OCI-LY1 (cell line): Measurements from ENCODE around the gene MRPS6.

Experiments
- H2AFZ ChIP-seq: fragments of 200-600 bp; sonication (generic), shearing (Covaris generic); 2 replicates; pipeline ENCODE4 v1.6.0; 2014; ENCODE audit warnings: antibody characterized with exemption, mild to moderate bottlenecking, low read length
- H3F3A ChIP-seq: fragments of 200-600 bp; sonication (generic), shearing (Covaris generic); 2 replicates; pipeline ENCODE4 v1.6.0; 2014; ENCODE audit warnings: mild to moderate bottlenecking, antibody characterized with exemption, low read length, moderate library complexity; ENCODE audit not compliant: insufficient read depth
- H3K27ac ChIP-seq: fragments of 200-600 bp; sonication (generic); 2 replicates; pipeline ENCODE4 v1.5.1; 2014; ENCODE audit warnings: low read length, mixed run types, mild to moderate bottlenecking, low read depth; ENCODE audit not compliant: poor library complexity, severe bottlenecking
- H3K27me3 ChIP-seq: fragments of 200-600 bp; sonication (generic); 2 replicates; pipeline ENCODE4 v1.6.0; 2014; ENCODE audit warnings: antibody characterized with exemption, mild to moderate bottlenecking, low read length, moderate library complexity; ENCODE audit not compliant: insufficient read depth
- H3K36me3 ChIP-seq: fragments of 200-600 bp; sonication (generic); 2 replicates; pipeline ENCODE4 v1.6.1; 2014; ENCODE audit warnings: mild to moderate bottlenecking, antibody characterized with exemption, low read length, moderate library complexity, mixed read lengths; ENCODE audit not compliant: insufficient read depth
- H3K4me1 ChIP-seq: fragments of 200-600 bp; sonication (generic); 2 replicates; pipeline ENCODE4 v1.5.1; 2014; ENCODE audit warnings: mild to moderate bottlenecking, low read length, moderate library complexity; ENCODE audit not compliant: insufficient read depth, severe bottlenecking
- H3K4me2 ChIP-seq: fragments of 200-600 bp; sonication (generic), shearing (Covaris generic); 2 replicates; pipeline ENCODE4 v1.6.1; 2014; ENCODE audit warnings: low read length
- H3K4me3 ChIP-seq: fragments of 200-600 bp; sonication (generic); 2 replicates; pipeline ENCODE4 v1.5.1; 2014; ENCODE audit warnings: low read length, low read depth, mild to moderate bottlenecking, mixed read lengths; ENCODE audit not compliant: poor library complexity, severe bottlenecking
- H3K79me2 ChIP-seq: fragments of 200-600 bp; shearing (Covaris generic); 2 replicates; pipeline ENCODE4 v1.6.1; 2016; ENCODE audit warnings: mixed run types, low read length, mixed read lengths; ENCODE audit not compliant: insufficient read depth
- H3K9ac ChIP-seq: fragments of 200-600 bp; sonication (generic), shearing (Covaris generic); 2 replicates; pipeline ENCODE4 v1.6.1; 2014; ENCODE audit warnings: mild to moderate bottlenecking, low read length, mixed read lengths
- H3K9me2 ChIP-seq: fragments of 200-600 bp; sonication (generic), shearing (Covaris generic); 2 replicates; pipeline ENCODE4 v1.6.1; 2014; ENCODE audit warnings: low read depth, mild to moderate bottlenecking, low read length, mixed read lengths
- H3K9me3 ChIP-seq: fragments of 200-600 bp; shearing (Covaris generic); 2 replicates; pipeline ENCODE4 v1.6.1; 2014; ENCODE audit warnings: low read length, mixed read lengths
- H4K20me1 ChIP-seq: fragments of 200-600 bp; sonication (generic), shearing (Covaris generic); 2 replicates; pipeline ENCODE4 v1.6.0; 2016; ENCODE audit warnings: mild to moderate bottlenecking, low read length; ENCODE audit not compliant: insufficient read depth
- EZH2 ChIP-seq: fragments of 200-600 bp; sonication (generic), shearing (Covaris generic); IDR thresholded peaks from 2 replicates; pipeline ENCODE4 v1.8.0; 2017; ENCODE audit warnings: borderline replicate concordance, mixed run types, mild to moderate bottlenecking, antibody characterized with exemption, low read length, moderate library complexity, mixed read lengths
- TF ChIP-seq, protein P1 (sequence below): fragments of 200-600 bp; sonication (generic), shearing (Covaris generic); IDR thresholded peaks from 2 replicates; pipeline ENCODE4 v1.5.1; 2017; ENCODE audit warnings: mild to moderate bottlenecking, antibody characterized with exemption, low read length, moderate library complexity, mixed read lengths

MRPS6 gene

DNA sequence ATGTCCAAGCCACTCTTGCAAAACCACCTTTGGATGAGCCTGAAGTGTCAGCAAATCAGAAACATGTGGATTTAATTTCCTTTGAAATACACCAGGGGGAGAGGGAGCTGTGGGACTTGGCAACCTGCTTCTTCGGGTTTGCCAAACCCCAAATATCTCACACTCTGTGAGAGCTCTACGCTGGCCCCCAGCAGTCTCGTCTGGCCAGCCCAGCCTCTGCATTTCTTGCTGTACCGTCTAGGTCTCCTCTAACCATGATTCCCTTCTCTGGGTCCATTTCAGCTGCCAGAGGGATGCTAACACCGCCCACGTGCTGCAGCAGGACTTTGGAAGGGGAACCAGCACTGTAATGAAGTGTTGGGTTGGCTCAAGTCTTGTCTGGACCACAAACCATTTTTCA is 114.6 kb downstream of the MRPS6 start:
- H4K20me1 ChIP-seq = no peaks in the 10 kb centered on the region
- H3K4me3 ChIP-seq = no peak overlapping the region
- TF ChIP-seq EZH2 = no peak
- TF ChIP-seq, protein P1, sequence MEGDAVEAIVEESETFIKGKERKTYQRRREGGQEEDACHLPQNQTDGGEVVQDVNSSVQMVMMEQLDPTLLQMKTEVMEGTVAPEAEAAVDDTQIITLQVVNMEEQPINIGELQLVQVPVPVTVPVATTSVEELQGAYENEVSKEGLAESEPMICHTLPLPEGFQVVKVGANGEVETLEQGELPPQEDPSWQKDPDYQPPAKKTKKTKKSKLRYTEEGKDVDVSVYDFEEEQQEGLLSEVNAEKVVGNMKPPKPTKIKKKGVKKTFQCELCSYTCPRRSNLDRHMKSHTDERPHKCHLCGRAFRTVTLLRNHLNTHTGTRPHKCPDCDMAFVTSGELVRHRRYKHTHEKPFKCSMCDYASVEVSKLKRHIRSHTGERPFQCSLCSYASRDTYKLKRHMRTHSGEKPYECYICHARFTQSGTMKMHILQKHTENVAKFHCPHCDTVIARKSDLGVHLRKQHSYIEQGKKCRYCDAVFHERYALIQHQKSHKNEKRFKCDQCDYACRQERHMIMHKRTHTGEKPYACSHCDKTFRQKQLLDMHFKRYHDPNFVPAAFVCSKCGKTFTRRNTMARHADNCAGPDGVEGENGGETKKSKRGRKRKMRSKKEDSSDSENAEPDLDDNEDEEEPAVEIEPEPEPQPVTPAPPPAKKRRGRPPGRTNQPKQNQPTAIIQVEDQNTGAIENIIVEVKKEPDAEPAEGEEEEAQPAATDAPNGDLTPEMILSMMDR = no peak
- H3K4me1 ChIP-seq = no peaks in the 10 kb centered on the region
- H3K9me2 ChIP-seq = no peaks in the 10 kb centered on the region
- H3K79me2 ChIP-seq = no peaks in the 10 kb centered on the region
- no peak overlapping the region for H3K27ac ChIP-seq
- no peaks in the 10 kb centered on the region for H3K27me3 ChIP-seq
- H3K9ac ChIP-seq = no peak overlapping the region
- no peak overlapping the region for H3K4me2 ChIP-seq
- no peak overlapping the region for H2AFZ ChIP-seq
- H3F3A ChIP-seq = no peaks in the 10 kb centered on the region
- H3K9me3 ChIP-seq = no peaks in the 10 kb centered on the region
- no peaks in the 10 kb centered on the region for H3K36me3 ChIP-seq

DNA sequence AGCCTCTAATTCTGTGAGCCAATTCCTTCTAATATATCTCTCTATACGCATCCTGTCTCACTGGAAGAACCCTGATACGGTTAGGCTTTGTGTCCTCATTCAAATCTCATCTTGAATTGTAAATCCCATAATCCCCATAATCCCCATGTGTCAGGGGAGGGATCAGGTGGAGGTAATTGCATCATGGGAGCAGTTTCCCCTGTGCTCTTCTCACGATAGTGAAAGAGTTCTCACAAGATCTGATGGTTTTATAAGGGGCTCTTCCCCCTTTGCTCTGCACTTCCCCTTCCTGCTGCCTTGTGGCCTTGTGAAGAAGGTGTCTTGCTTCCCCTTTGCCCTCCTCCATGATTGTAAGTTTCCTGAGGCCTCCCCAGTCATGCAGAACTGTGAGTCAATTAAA is 116.1 kb downstream of the MRPS6 start:
- Histone ChIP-seq H3K9ac (no peak overlapping the region), H3K4me3 (no peak overlapping the region), H3K9me2 (no peaks in the 10 kb centered on the region), H4K20me1 (no peaks in the 10 kb centered on the region), H3F3A (no peaks in the 10 kb centered on the region), H3K9me3 (no peaks in the 10 kb centered on the region), H2AFZ (no peak overlapping the region), H3K27me3 (no peaks in the 10 kb centered on the region), H3K4me1 (no peaks in the 10 kb centered on the region), H3K27ac (no peak overlapping the region), H3K4me2 (no peak overlapping the region), H3K36me3 (no peaks in the 10 kb centered on the region), H3K79me2 (no peaks in the 10 kb centered on the region)
- no peak for TF ChIP-seq EZH2
- TF ChIP-seq, protein P1 = no peak

- TF ChIP-seq, protein P1 = no peak
- no peak for TF ChIP-seq EZH2
- Histone ChIP-seq H3K9me2 (no peaks in the 10 kb centered on the region), H3F3A (no peaks in the 10 kb centered on the region), H3K4me3 (no peak overlapping the region), H3K79me2 (no peaks in the 10 kb centered on the region), H3K27me3 (no peaks in the 10 kb centered on the region), H3K9ac (no peak overlapping the region), H2AFZ (no peak overlapping the region), H3K9me3 (no peaks in the 10 kb centered on the region), H3K36me3 (no peaks in the 10 kb centered on the region), H4K20me1 (no peaks in the 10 kb centered on the region), H3K27ac (no peak overlapping the region), H3K4me1 (no peaks in the 10 kb centered on the region), H3K4me2 (no peak overlapping the region)
These were observed 117.4 kb downstream of the MRPS6 start for GRCh38 chr21:34190576-34191321.
